Activated CD8-positive, alpha-beta memory T cell treated with anti-CD3 and anti-CD28 coated beads, Interleukin-2, amount 50 U/mL, for 48 hours (primary cell): Measurements from ENCODE around the gene MARS1.
"Not testable (repeated sequence)": the region's sequence is repeated elsewhere in the genome, so short reads cannot be mapped to it uniquely, and the experiment has no call there.

Source experiments
- DNase-seq: peaks from one replicate; pipeline ENCODE4 v3.0.0-alpha.2; 2020

MARS1 gene

GRCh38 chr12:57487597-57488401 lies at the start of gene MARS1:
Gene MARS1, plus strand, starts transcription at chr12:57488068. Its CDS starts 23 bp downstream, at chr12:57488091.
- peak; percentile 92 for DNase-seq

DNA sequence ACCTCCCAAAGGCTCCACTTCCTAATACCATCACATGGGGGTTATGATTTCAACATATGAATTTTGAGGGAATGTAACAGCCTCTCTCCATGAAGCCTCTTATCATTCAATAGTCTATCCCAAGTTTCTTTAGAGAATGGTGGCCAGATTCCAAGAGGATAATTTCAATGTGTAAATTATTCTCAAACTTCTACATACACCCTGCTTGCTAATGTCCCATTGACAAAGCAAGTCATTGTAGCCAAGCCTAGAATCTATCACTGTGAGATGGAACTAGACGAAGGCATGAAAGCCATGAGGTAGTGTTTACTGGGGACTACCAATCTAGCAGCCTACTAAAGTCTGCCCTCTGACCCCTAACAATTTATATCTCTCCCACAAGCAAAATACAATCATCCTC lies 49.5 kb upstream of the MARS1 start:
- no peak for DNase-seq

DNA sequence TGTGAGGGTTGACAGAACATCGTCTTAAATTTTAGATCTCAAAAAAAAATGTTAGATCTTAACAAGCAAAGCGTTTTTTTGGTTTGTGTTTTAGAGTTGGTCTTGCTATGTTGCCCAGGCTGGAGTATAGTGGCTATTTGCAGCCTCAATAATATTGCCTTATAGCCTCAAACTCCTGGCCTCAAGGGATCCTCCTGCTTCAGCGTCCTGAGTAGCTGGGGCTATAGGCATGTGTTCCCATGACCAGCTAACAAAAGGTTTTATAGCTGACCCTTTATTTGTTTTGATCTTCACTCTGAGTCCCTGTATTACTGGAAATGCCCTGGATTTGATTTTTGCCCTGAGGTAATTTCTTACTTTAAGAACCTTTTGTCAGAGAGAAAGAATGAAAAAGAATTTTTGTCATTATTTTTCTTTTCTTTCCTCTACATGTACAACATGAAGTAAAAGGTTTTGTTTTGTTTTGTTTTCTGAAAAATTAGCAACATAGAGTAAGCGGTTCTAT lies 48.1 kb upstream of the MARS1 start:
- DNase-seq = no peak

- not testable (repeated sequence) for DNase-seq
Observed at GRCh38 chr12:57441393-57441792, 46.5 kb upstream of the MARS1 start.

GRCh38 chr12:57441846-57442427 lies 45.9 kb upstream of the MARS1 start:
- DNase-seq = no peak

DNA sequence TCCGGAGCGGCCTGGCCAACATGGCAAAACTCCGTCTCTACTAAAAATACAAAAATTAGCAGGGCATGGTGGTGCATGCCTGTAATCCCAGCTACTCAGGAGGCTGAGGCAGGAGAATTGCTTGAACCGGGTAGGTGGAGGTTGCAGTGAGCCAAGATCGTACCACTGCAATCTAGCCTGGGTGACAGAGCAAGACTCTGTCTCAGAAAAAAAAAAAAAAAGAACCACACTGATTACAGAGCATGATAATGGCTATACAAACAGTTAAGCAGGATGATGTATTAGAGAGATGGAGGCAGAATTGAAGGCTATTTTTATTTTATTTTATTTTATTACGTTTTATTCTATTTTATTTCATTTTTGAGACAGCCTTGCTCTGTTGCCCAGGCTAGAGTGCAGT lies 43.5 kb upstream of the MARS1 start:
- not testable (repeated sequence) for DNase-seq

DNA sequence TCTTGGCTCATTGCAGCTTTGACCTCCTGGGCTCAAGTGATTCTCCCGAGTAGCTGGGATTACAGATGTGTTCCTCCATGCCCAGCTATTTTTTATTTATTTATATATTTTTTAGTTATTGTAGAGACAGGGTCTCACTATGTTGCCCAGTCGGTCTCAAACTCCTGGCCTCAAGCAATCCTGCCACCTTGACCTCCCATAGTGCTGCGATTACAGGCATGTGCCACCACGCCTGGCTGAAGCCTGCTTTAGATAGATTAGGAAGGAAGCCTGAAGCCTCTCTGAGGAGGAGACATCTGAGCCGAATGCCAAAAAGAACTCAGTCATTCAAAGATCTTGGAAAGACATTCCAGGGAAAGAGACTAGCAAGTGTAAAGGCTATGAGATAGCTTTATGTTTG lies 43.1 kb upstream of the MARS1 start:
- no peak for DNase-seq

DNA sequence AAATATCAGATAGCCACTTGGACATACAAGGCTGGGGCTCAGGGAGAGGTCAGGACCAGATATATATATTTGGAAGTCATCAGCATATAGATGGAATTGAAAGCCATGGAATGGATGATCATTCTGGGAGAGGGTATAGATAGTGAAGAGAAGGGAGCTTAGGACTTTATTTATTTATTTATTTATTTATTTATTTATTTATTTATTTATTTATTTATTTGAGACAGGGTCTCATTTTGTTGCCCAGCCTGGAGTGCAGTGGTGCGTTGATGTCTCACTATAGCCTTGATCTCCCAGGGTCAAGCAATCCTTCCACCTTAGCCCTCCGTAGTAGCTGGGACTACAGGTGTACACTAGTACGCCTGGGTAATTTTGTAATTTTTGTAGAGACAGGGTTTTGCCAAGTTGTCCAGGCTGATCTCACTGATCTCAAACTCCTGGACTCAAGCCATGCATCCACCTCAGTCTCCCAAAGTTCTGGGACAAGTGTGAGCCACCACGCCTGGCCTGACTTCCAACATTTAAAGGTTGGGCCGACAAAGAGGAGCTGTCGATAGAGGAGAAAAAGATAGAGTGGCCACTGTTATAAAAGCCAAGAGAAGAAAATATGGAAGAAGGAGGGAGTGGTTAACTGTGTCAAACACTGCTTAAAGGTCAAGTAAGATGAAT lies 41.4 kb upstream of the MARS1 start:
- no peak for DNase-seq

GRCh38 chr12:57448669-57449068 lies 39.2 kb upstream of the MARS1 start:
- no peak for DNase-seq

DNA sequence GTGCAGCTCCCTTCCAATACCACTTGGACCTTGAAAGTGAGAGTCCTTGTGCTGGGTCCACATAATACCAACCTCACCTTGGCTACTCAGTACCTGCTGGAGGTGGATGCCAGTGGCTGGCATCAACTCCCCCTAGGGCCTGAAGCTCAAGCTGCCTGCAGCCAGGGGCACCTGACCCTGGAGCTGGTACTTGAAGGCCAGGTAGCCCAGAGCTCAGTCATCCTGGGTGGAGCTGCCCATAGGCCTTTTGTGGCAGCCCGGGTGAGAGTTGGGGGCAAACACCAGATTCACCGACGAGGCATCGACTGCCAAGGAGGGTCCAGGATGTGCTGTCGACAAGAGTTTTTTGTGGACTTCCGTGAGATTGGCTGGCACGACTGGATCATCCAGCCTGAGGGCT lies 38.5 kb upstream of the MARS1 start:
- no peak for DNase-seq

DNA sequence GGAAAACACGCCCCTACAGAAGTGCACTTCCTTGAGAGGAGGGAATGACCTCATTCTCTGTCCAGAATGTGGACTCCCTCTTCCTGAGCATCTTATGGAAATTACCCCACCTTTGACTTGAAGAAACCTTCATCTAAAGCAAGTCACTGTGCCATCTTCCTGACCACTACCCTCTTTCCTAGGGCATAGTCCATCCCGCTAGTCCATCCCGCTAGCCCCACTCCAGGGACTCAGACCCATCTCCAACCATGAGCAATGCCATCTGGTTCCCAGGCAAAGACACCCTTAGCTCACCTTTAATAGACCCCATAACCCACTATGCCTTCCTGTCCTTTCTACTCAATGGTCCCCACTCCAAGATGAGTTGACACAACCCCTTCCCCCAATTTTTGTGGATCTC lies 37.8 kb upstream of the MARS1 start:
- DNase-seq = no peak

GRCh38 chr12:57451233-57451778 lies 36.6 kb upstream of the MARS1 start:
- DNase-seq = no peak

DNA sequence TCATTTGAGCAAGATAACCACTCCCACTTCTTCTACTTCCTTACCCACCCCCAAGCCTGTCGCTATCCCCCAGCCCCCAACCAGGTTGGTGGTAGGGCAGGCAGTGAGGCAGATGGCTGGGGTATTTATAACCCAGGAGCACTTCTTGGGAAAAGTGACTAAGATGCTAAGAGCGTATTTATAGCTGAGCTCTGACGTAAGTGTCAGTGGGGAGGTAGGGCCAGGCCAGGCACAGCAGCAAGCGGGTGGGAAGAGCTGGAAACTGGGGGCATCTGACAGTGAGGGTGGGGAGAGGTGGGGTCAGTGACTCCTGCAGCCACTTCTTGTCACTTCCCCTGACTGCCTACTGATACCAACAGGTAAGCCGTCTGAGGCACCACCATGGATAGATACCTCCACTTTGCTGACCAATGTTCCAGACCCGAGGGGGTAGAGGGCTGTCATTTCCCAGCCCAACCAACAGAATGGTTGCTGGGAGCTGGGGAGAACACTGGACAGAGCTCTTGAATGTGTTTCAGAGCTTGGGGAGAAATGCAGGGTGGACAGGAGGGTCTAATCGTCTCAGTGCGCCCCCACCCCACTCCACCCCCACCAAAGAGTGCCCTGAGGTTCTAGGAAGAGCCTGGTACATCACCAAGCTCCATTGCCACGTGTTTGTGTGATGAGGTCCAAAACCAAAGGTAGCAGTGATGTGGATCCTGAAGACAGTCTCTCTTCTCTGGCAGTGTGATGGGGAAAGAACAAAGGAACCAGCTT lies 35.5 kb upstream of the MARS1 start:
- DNase-seq = no peak

GRCh38 chr12:57452937-57453509 lies 34.8 kb upstream of the MARS1 start:
- DNase-seq = peak; percentile 84

GRCh38 chr12:57454213-57454565 lies 33.7 kb upstream of the MARS1 start:
- no peak for DNase-seq

DNA sequence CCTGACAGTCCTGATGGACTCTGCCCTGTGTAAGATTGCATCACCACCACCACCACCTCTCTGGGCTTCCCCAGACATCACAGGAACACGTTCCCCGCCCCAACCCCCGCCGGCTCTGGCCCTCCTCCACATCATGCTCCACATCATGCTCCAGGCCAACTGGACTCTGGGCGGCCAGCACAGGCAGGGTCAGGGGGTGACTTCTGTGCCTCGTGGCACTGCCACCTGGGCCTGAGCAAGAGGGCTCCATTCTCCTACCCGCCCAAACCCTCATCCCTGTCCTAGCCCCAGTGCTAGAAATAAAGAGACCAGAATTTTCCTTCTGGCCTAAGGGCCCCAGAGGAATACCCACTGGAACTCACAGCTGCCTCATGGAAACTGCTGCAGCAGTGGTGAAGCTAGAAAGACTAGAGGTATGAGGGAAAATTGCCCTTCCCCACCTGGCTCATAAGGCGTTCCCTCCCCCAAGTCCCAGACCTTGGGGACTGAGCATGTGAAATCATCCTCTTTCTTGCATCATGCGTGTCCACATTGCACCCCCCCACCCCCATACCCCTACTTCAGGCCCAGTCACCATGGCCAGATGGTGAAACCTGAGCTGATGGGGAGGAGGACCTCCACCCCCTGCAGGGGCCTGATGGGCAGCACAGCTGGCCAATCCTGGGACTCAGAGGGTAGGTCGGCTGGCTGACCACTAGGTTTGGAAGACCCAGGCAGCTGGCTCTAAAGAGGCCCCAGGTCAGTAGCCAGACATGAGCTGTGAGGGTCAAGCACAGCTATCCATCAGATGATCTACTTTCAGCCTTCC lies 33.1 kb upstream of the MARS1 start, which contains the start of gene INHBE:
INHBE (plus strand) TSS at position 742 of the 808 bp plus-strand sequence. CDS start 230 bp downstream, outside the sequence.
- peak; percentile 69 for DNase-seq

DNA sequence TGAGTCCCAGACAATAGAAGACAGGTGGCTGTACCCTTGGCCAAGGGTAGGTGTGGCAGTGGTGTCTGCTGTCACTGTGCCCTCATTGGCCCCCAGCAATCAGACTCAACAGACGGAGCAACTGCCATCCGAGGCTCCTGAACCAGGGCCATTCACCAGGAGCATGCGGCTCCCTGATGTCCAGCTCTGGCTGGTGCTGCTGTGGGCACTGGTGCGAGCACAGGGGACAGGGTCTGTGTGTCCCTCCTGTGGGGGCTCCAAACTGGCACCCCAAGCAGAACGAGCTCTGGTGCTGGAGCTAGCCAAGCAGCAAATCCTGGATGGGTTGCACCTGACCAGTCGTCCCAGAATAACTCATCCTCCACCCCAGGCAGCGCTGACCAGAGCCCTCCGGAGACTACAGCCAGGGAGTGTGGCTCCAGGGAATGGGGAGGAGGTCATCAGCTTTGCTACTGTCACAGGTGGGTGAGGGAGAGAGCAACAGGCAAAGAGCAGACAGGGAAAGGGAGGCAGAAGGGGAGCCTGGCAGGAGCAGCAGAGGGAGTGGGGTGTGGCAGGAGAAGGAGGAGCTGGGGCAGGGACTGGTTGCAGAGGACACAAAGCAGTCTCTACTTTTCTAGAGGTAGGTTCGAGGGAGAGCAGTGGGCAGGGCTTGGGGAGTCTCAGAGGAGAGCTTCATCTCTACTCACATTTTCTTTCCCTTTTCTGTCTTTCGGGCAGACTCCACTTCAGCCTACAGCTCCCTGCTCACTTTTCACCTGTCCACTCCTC lies 32.3 kb upstream of the MARS1 start:
- DNase-seq = peak; percentile 67

DNA sequence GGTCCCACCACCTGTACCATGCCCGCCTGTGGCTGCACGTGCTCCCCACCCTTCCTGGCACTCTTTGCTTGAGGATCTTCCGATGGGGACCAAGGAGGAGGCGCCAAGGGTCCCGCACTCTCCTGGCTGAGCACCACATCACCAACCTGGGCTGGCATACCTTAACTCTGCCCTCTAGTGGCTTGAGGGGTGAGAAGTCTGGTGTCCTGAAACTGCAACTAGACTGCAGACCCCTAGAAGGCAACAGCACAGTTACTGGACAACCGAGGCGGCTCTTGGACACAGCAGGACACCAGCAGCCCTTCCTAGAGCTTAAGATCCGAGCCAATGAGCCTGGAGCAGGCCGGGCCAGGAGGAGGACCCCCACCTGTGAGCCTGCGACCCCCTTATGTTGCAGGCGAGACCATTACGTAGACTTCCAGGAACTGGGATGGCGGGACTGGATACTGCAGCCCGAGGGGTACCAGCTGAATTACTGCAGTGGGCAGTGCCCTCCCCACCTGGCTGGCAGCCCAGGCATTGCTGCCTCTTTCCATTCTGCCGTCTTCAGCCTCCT lies 31.6 kb upstream of the MARS1 start:
- DNase-seq = no peak

GRCh38 chr12:57456737-57457490 lies 31.0 kb upstream of the MARS1 start:
- DNase-seq = no peak

DNA sequence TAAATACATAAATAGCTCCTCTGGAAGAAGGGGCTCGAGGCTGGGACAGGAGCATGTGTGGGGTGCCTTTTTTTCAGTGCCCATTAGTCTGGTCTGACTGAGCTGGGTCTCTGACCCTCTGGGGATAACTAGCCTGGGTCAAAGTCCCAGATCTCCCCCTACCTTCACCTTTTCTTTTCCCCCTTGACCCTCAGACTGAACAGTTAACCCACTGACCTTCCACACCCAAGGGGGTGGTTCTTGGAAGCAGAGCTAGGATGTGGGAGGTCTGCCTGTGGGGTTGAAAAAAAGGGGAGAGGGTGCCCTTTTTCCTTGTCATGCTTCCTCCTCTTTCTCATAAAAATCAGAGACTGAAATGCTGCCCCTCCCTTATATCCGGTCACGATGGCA lies 29.2 kb upstream of the MARS1 start:
- DNase-seq = no peak
